Measurements from ENCODE around the gene LAMA1. TPM values are rescaled to one million over a fixed set of nuclear protein-coding genes. Genes with fewer than 3 reads are reported as not detected.
A peak's percentile ranks its signal among the peaks of the same experiment; 100 is the strongest.

LAMA1 gene
- total RNA-seq, 1 experiment from 2014 or later: 12.2 TPM

DNA sequence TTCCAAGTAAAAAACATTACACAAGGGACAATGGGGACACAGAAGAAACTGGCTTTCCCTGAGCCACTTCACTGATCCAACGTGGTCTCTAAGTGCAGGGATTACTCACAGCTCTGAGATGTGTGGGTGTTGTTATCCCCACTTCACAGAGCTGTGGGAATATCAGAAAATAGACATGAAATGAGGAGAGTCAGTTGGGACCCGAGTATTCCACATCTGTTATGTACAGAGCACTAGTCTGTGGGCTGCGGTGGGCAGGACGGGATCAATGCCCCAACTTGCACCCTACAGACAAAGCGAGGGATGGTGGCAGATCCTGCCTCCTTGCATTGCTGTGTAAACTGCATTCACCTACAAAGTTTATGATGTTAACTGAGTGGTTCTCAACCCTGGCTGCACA, 11.7 kb downstream of the LAMA1 start:
- no peak for DNase-seq (ENCODE audit: low read depth)

GRCh38 chr18:7105268-7105667, 12.3 kb downstream of the LAMA1 start:
- no peak for DNase-seq (ENCODE audit: low read depth)

GRCh38 chr18:7104649-7105048, 12.9 kb downstream of the LAMA1 start:
- DNase-seq (ENCODE audit: low read depth): no peak

- no peak for DNase-seq (ENCODE audit: low read depth)
Observed at GRCh38 chr18:7102131-7102530, 15.5 kb downstream of the LAMA1 start.

DNA sequence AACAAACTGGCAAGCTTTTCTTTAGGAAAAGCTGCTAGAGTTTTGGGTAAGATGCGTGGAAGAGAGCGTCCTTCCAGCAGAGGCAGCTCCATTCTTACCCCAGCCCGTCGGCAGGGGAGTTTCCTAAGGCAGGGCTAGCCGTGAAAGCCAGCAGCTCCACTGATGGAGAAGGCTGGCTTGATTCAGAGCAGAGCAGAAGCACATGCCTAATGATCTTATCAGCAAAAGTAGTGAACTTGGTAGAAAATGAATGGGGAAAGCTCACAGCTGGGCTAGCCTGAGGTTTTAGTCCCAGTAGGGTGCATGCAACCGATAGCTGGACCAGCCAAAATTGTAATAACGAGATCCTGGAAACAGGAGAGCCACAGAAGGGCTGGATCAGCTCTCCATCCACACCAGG, 20.8 kb downstream of the LAMA1 start:
- DNase-seq (ENCODE audit: low read depth): no peak

DNA sequence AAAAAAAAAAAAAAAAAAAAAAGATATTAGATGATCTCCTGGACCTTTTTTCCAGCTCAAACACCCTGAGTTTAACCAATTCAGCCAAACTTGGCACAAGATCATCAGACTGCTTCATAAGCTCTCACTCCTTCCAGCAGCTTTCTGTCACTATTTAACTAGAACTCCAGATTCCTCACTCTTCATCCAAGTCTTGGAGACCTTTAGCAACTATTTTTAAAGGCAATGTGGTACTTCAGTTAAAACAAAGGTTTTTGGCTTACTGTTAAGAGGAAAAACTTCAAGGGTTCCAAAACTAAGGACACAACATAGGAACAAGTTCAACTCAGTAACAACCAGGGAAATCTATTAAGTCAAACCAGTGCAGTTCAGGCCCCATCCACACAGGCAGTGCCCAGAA, 23.2 kb downstream of the LAMA1 start:
- DNase-seq (ENCODE audit: low read depth): no peak

GRCh38 chr18:7090771-7091170, 26.8 kb downstream of the LAMA1 start:
- peak; percentile 37 for DNase-seq (ENCODE audit: low read depth)

DNA sequence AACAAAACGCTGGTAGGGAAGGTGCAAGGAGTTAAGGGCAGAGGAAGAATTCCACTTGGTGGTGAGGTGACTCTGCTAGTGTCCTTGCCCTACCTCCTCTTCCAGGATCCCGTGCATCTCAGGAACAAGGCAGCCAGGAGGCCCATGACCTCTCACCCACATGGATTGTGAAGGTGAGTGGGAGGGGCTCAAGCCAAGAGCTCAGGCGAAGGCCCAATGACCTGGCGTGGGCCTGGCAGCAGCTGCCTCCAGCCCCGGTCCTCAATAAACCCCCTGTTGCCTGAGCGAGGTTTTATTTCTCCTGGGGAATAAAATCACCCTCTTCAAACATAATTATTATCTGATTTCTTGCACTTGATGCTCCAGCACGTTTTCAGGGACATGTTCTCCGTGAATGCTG, 28.2 kb downstream of the LAMA1 start:
- DNase-seq (ENCODE audit: low read depth): no peak

DNA sequence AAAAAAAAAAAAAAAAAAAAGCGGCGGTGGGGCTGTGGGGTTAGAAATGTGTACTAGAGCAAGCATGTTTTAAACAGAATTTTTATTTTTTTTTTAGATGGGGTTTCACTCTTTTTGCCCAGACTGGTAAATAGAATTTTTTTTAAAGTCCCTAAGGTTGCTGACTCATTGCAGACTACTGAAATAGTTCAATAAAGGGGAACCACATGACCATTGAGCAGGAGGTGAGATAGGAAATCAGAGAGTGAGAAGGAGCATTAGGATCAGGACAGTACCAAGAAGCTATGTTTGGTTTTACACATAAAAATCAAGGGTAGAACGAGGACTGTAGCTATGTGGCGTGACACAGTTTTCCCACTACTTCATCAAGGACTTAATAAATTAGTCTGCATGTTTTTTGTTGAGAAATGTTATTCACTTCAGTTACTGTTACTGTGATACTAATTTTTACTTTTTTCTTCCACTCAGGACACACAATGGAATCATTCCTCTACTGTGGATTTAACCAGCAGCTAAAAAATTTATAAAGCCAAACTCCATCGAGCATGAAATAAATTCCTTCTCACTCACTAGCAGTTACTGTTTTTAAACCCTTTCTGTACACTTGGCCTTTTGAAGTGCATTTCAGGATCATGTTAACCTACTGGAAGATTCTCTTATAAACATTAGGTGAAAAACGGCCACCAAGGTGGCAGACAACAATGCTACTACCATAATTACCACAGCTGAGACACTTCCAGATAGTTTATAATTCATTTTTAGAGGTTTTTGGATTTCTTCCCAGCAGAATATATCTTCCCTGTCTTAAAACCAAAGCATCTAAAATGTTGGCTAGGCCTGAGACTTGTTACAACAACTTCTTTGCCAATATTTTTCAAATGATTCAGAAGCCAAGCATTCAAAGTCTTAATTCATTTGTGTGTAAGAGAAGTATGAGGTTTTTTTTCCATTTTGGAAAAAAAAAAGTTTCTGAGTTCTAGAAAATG, 33.2 kb downstream of the LAMA1 start:
- peak; percentile 40 for DNase-seq (ENCODE audit: low read depth)

DNA sequence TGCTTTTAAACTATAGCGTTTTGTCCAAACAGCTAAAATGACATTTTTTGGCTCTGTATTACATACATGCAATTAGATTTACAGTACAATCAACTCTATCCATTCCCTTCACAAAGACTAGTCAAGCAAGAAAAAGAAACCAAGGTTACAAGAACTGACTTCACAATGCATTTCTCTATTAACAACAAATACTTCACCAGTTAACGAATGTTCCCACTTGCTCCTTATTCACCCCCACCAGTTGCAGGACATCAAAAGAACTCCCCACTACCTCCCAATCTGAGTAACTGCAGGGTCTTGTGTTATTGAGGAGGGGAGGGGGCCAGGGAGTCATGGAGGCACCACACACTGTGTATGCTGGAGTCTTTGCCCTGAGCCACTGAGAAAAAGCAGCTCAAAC, 34.9 kb downstream of the LAMA1 start:
- no peak for DNase-seq (ENCODE audit: low read depth)

DNA sequence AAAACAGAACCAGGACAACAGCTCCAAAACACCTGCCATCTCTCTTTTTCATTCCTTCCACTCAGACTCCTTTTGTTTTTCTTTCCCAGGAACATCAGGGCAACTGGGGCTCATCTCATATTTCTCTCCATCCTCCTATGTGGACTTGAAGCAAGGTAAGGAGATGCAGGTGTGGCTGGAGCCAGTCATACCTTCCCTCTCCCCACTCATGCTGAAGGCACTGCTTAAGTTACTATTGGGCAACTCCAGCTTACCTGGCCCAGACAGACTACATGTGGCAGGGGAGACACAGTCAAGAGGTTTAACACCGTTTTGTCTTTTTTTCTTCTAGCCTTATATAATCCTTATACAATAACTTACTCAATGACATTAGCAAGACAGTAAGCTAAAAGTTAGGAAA, 38.4 kb downstream of the LAMA1 start:
- no peak for DNase-seq (ENCODE audit: low read depth)

DNA sequence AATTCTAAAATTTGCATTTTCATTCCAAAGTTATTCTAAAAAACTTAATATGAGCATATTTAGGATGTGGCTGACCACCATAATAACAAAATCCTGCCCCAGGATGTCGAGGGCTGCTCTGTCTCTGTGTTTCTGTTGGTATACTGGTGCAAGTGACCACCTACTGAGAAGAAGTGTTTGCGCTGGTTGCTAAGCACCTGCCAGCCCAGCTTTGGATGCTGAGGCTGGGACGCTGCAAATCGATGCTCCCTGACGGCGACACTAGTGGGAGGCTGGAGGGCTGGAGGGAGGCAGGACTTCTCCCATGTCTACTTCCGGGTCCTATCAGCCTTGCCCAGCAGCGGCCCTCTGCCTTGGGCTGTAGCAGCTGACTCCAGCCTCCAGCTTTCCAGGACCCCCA, 45.0 kb downstream of the LAMA1 start:
- no peak for DNase-seq (ENCODE audit: low read depth)

- no peak for DNase-seq (ENCODE audit: low read depth)
Observed at GRCh38 chr18:7071600-7071999, 46.0 kb downstream of the LAMA1 start.

DNA sequence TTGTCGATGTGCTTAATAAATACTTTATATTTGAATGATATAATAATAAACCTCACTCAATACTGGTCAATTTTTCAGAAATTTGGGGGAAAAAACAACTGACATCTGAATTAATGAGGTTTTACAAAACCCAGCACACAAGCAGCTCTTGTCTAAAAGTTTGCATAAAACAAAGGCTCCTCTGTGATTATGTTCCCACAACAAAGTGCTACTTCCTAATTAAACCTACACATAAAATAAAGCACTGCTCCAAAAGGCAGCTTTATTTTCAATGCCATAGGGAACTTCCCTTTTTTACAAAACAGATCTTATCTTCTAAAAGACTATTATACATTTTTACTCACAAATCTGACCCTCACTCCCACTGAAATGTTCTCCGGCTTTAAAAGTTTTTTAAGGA, 47.1 kb downstream of the LAMA1 start:
- DNase-seq (ENCODE audit: low read depth): no peak

DNA sequence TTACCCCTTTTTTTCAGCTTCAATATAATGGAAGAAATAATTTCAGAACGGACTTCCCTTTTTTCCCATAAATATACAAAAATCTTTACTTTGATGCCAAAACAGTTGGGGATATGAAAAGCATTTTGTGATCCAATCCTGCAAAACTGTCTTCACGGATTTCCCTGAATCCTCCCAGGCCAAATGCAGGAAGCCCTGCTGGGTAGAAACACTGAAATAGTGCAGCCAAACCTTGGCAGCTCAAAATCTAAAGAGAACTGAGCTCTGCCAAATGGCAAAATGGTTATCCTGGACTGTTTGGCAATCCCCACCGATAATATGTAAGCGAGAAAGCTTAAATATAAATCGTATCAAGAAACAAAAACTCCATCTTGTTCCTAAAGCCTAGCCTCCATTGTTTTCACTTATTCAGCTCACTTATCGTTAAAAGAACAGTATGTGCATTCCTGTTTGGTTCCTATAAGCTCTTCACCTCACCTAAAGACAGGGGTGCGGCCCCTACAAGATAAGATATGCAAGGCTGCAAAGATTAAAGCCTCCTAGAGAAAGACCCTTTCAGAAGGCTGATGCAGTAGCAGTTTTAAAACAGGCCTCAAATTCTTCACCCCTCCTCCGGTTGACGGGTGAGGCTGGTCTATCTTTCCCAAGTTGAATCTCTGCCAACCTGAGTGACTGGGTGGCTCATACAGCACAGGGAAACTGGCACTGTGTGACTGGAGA, 48.6 kb downstream of the LAMA1 start:
- DNase-seq (ENCODE audit: low read depth): no peak

GRCh38 chr18:7066965-7067555, 50.5 kb downstream of the LAMA1 start:
- DNase-seq (ENCODE audit: low read depth): no peak

DNA sequence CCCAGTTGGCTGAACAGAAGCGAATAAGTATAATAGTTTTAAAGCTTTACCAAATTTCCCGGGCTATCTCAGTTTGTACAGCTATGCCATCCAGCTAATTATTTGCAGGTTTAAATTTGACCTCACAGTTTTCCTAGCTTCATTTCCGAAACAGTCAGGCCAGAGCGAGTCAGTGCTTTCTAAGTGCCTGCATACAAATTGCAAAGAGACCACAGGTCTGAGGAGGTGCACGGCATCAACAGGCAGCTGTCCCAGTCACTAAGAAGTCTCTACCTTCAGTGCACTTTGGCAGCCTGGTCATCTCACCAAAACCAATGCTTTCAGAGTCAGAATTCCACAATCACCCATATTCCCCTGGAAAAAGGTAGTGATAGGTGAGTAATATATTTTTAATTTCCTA, 51.9 kb downstream of the LAMA1 start:
- no peak for DNase-seq (ENCODE audit: low read depth)

- DNase-seq (ENCODE audit: low read depth): no peak
Observed at GRCh38 chr18:7064346-7064745, 53.3 kb downstream of the LAMA1 start.

- no peak for DNase-seq (ENCODE audit: low read depth)
Observed at GRCh38 chr18:7062811-7063210, 54.8 kb downstream of the LAMA1 start.

- no peak for DNase-seq (ENCODE audit: low read depth)
Observed at GRCh38 chr18:7062236-7062635, 55.4 kb downstream of the LAMA1 start.

DNA sequence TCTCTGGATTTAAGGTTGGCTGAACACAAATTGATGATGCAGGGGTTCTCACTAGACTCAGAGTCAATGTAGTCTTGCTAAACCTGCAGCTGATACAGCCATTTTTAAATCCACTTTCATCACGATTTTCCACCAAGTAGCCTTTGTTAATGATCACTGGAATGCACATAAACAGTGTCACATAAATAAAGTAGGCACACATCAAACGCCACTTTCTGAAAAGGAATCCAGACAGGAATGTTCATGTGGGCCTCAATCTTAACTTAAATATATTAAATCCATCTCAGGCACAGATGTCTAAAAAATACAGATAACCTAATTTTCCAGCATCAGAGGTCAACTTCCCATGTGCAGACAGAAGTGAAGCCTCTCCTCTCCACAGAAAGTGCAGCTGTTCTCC, 58.3 kb downstream of the LAMA1 start:
- DNase-seq (ENCODE audit: low read depth): no peak

- no peak for DNase-seq (ENCODE audit: low read depth)
Observed at GRCh38 chr18:7056026-7056425, 61.6 kb downstream of the LAMA1 start.

Measured in HT1080 (cell line).